Body of pancreas (tissue), 4 donors: Measurements from ENCODE around the gene LCLAT1.

Experiments
- CTCF ChIP-seq, 7 experiments: fragments of 450-650 bp in 4 of 7; fragments of 200-600 bp in 3 of 7; sonication (generic) in 3 of 7; IDR thresholded peaks; one replicate each; pipeline ENCODE4 v1.5.1; 2016 to 2019; ENCODE audit warnings: antibody characterized with exemption in 7 of 7
- POLR2A ChIP-seq, 3 donors: fragments of 450-650 bp; IDR thresholded peaks; one replicate each; pipeline ENCODE4 v1.6.1; 2016; ENCODE audit warnings: antibody characterized with exemption in 3 of 3, mild to moderate bottlenecking in 2 of 3

- TF ChIP-seq CTCF (IDR thresholded peaks at IDR 0.05), result no peak
- TF ChIP-seq POLR2A (IDR thresholded peaks at IDR 0.05), result no peak
These were observed 165.3 kb downstream of the LCLAT1 start for GRCh38 chr2:30612371-30612770.
